HepG2 (cell line): ENCODE measurements around the gene ACTN3.

ENCODE experiments used
- CTCF ChIP-seq: sonication (generic); formaldehyde crosslinking; IDR thresholded peaks from 2 replicates; pipeline ENCODE4 v1.5.0; 2020; ENCODE audit warnings: mild to moderate bottlenecking, missing genetic modification reagents, moderate library complexity
- FOXP1 ChIP-seq, 2 experiments: fragments of 450-650 bp in 1 of 2; IDR thresholded peaks; 2 replicates each; pipeline ENCODE4 v1.6.1; 2017 to 2018; ENCODE audit warnings: antibody characterized with exemption in 1 of 2
- SIN3A ChIP-seq: IDR thresholded peaks from 2 replicates; pipeline ENCODE4 v1.6.1; 2011; ENCODE audit warnings: low read depth, mild to moderate bottlenecking, control low read depth, low read length, borderline replicate concordance
- SP1 ChIP-seq, 2 experiments: fragments of 450-650 bp in 1 of 2; sonication (generic) in 1 of 2; formaldehyde crosslinking in 1 of 2; IDR thresholded peaks; 2 replicates each; pipeline versions ENCODE4 v1.4.0 to v1.6.1; 2016 to 2020; ENCODE audit warnings: missing genetic modification reagents in 1 of 2
- ZBTB26 ChIP-seq: IDR thresholded peaks from 2 replicates; pipeline ENCODE4 v1.6.1; 2016; ENCODE audit warnings: missing compliant biosample characterization, missing genetic modification reagents, borderline replicate concordance
- ZBTB44 ChIP-seq: sonication (generic); formaldehyde crosslinking; IDR thresholded peaks from 2 replicates; pipeline ENCODE4 v1.4.0; 2020; ENCODE audit warnings: missing genetic modification reagents
- ZFX ChIP-seq: sonication (generic); formaldehyde crosslinking; IDR thresholded peaks from 2 replicates; pipeline ENCODE4 v1.4.0; 2020; ENCODE audit warnings: mild to moderate bottlenecking, low read depth, missing genetic modification reagents, moderate library complexity

DNA sequence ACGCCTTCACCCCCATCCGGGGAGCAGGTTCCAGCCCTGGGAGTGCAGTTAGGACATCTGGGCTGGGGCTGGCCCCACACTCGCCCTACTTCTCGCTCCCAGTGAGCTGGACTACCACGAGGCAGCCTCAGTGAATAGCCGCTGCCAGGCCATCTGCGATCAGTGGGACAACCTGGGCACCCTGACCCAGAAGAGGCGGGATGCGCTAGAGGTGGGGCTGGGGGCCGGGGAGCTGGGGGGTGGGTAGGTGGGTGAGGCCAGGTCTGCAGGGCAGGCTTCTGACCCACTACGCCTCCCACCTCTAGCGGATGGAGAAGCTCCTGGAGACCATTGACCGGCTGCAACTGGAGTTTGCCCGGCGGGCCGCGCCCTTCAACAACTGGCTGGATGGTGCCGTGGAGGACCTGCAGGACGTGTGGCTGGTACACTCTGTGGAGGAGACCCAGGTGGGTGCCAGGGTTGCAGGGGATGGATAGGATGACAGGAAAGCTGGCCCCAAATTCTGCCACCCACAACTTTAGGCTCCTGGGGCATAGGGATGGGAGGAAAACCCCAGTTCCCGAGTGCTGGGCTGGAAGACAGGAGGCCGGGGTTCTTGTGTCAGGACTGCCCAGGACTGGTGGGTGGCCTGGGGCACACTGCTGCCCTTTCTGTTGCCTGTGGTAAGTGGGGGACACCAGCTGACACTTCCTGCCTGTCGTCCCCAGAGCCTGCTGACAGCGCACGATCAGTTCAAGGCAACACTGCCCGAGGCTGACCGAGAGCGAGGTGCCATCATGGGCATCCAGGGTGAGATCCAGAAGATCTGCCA lies 13.4 kb downstream of the ACTN3 start:
- TF ChIP-seq CTCF (CRISPR knock-in tag), result no peak
- TF ChIP-seq ZBTB26 (CRISPR knock-in tag), result no peak
- TF ChIP-seq ZBTB44 (CRISPR knock-in tag), result no peak
- TF ChIP-seq ZFX (CRISPR knock-in tag), result no peak
- TF ChIP-seq SP1 (IDR thresholded peaks at IDR 0.05), result no peak
- no peak for TF ChIP-seq SP1 (CRISPR knock-in tag; IDR thresholded peaks at IDR 0.05)
- TF ChIP-seq FOXP1 (IDR thresholded peaks at IDR 0.05), result no peak
- no peak for TF ChIP-seq FOXP1 (CRISPR knock-in tag; IDR thresholded peaks at IDR 0.05)
- no peak for TF ChIP-seq SIN3A
